ENCODE results near the gene CPSF4L. TPM values are rescaled to one million over a fixed set of nuclear protein-coding genes. Genes with fewer than 3 reads are reported as not detected.

The CPSF4L gene
- total and polyA plus RNA-seq, 2 of the 13 experiments (the other 11 are each of a cell fraction or from before 2014, with no cell fraction given) = 0.73 to 1.6 TPM

DNA sequence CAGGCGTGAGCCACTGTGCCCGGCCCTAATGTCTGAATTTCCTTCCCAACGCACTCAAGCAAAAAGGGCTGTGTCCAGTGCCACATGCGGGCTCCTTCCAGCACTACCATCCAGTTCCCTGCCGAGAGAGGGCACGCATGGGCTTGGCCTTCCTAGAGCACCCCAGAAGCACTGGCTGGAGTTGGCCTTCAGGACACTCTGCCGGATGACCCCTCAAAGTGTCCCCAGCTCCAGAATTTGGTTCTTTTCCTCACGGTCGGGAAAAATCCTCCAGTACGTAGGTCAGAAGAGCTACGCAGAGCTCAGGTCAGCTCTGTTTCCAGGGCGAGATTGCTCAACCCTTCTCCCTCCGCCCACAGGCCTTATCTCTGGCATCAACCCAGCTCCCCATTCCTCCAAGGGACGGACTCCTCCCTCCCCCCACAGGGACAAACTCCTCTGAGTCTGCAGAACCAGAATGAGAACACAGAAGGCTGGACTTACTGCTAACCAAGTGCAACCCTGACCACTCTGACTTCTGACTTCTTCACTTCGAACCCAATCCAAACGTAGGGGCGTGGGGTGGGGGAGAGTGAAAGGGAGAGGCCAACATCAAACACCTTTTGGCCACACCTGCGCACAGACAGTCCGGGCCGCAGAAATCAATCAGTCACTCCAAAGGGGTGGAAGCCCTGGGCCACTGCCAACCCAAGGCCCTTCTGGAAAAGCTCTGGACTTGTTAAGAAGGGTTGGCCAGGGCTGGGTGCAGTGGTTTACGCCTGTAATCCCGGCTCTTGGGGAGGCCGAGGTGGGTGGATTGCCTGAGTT, 46.5 kb upstream of the CPSF4L start (continued):
- TF ChIP-seq ZNF18 (CRISPR knock-in tag; IDR thresholded peaks at IDR 0.05; ENCODE audit: insufficient replicate concordance) = no peak
- TF ChIP-seq TBL1XR1 (IDR thresholded peaks at IDR 0.05; ENCODE audit: borderline replicate concordance, low read length, partially characterized antibody) = no peak
- peak; percentile 76 for TF ChIP-seq UBTF (CRISPR knock-in tag; IDR thresholded peaks at IDR 0.05)
- TF ChIP-seq DPF2 (CRISPR knock-in tag; IDR thresholded peaks at IDR 0.05; ENCODE audit: borderline replicate concordance, low read depth) = peak; percentile 76
- TF ChIP-seq ZNF235 (CRISPR knock-in tag; IDR thresholded peaks at IDR 0.05; ENCODE audit: borderline replicate concordance) = no peak
- peak; percentile 55; the same call in 1 of the 2 replicates for TF ChIP-seq RELA (CRISPR knock-in tag; IDR thresholded peaks at IDR 0.05)
- no peak for TF ChIP-seq ZNF562 (CRISPR knock-in tag; IDR thresholded peaks at IDR 0.05; ENCODE audit: borderline replicate concordance)
- TF ChIP-seq SNAPC4 (CRISPR knock-in tag; IDR thresholded peaks at IDR 0.05) = no peak
- TF ChIP-seq THAP11 (CRISPR knock-in tag; IDR thresholded peaks at IDR 0.05) = peak; percentile 73
- TF ChIP-seq, protein P1, sequence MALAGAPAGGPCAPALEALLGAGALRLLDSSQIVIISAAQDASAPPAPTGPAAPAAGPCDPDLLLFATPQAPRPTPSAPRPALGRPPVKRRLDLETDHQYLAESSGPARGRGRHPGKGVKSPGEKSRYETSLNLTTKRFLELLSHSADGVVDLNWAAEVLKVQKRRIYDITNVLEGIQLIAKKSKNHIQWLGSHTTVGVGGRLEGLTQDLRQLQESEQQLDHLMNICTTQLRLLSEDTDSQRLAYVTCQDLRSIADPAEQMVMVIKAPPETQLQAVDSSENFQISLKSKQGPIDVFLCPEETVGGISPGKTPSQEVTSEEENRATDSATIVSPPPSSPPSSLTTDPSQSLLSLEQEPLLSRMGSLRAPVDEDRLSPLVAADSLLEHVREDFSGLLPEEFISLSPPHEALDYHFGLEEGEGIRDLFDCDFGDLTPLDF (CRISPR knock-in tag; IDR thresholded peaks at IDR 0.05) = no peak
- TF ChIP-seq HDAC1 (CRISPR knock-in tag; IDR thresholded peaks at IDR 0.05) = peak; percentile 91
- no peak; the same call in 1 of the 2 replicates for TF ChIP-seq NRL (CRISPR knock-in tag; IDR thresholded peaks at IDR 0.05; ENCODE audit: borderline replicate concordance)
- no peak for TF ChIP-seq HNRNPK (IDR thresholded peaks at IDR 0.05; ENCODE audit: low read depth, low read length, poor library complexity, severe bottlenecking)
- no peak for TF ChIP-seq TSC22D2 (CRISPR knock-in tag; IDR thresholded peaks at IDR 0.05; ENCODE audit: borderline replicate concordance)
- TF ChIP-seq, protein P2, sequence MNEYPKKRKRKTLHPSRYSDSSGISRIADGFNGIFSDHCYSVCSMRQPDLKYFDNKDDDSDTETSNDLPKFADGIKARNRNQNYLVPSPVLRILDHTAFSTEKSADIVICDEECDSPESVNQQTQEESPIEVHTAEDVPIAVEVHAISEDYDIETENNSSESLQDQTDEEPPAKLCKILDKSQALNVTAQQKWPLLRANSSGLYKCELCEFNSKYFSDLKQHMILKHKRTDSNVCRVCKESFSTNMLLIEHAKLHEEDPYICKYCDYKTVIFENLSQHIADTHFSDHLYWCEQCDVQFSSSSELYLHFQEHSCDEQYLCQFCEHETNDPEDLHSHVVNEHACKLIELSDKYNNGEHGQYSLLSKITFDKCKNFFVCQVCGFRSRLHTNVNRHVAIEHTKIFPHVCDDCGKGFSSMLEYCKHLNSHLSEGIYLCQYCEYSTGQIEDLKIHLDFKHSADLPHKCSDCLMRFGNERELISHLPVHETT (CRISPR knock-in tag; conservative IDR thresholded peaks at IDR 0.05) = no peak; the same call in 1 of the 2 replicates
- peak; percentile 38 for TF ChIP-seq ZMYM4 (CRISPR knock-in tag; IDR thresholded peaks at IDR 0.05)

Measured in HepG2 (cell line).